ENCODE results near the gene IFT52. TPM values are rescaled to one million over a fixed set of nuclear protein-coding genes. Genes with fewer than 3 reads are reported as not detected.

IFT52 gene
- total and polyA plus RNA-seq, 2 of the 8 experiments (the other 6 are each of a cell fraction or from before 2014, with no cell fraction given): 35.6 to 40.4 TPM

DNA sequence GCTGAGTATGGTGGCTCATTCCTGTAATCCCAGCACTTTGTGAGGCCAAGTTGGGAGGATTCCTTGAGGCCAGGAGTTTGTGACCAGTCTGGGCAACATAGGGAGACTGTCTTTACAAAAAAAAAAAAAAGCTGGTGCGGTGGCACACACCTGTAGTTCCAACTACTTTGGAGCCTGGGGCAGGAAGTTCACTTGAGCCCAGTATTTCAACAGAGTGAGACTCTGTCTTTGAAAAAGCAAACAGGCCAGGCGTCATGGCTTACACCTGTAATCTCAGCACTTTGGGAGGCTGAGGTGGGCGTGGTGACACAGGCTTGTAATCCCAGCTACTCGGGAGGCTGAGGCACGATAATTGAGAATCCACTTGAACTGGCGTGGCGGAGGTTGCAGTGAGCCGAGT, 104.8 kb downstream of the IFT52 start:
- no peak overlapping the region for H3K4me3 ChIP-seq (ENCODE audit: extremely low read depth in 1 of 4, insufficient read depth in 2 of 4, low read depth in 3 of 4, low read length in 4 of 4)
- H2BK15ac ChIP-seq (ENCODE audit: low read length): no peak overlapping the region
- no peak overlapping the region for H4K5ac ChIP-seq (ENCODE audit: insufficient read length, low read depth, low read length)
- H3K18ac ChIP-seq (ENCODE audit: extremely low read depth, low read length): no peak overlapping the region
- no peak overlapping the region for H4K91ac ChIP-seq (replicated peaks; ENCODE audit: insufficient read length, low read length)
- H2BK5ac ChIP-seq (ENCODE audit: low read depth, low read length): no peak overlapping the region
- no peaks in the 10 kb centered on the region for H3K23me2 ChIP-seq (ENCODE audit: low read depth, low read length)
- H3K4me2 ChIP-seq (ENCODE audit: insufficient read depth in 1 of 2, low read depth in 2 of 2, low read length in 2 of 2): no peak overlapping the region
- H4K8ac ChIP-seq (ENCODE audit: extremely low read depth, insufficient read depth, low read length): no peak overlapping the region
- H3K9ac ChIP-seq (replicated peaks in 1 of 4; ENCODE audit: extremely low read depth in 1 of 4, low read depth in 3 of 4, low read length in 3 of 4): no peak overlapping the region
- H2BK120ac ChIP-seq (replicated peaks; ENCODE audit: low read depth, low read length): no peak overlapping the region
- no peak overlapping the region for H3K14ac ChIP-seq (ENCODE audit: insufficient read length)
- H3K36me3 ChIP-seq (ENCODE audit: control insufficient read depth in 2 of 4, insufficient read depth in 4 of 4, low read length in 3 of 4): peaks cover 14 to 50% (median 34%) of the 10 kb centered on the region in 4 experiments; a peak in 7 of 8 replicates
- no peak overlapping the region for H2AK5ac ChIP-seq (ENCODE audit: low read depth, low read length)
- no peak overlapping the region for H2AFZ ChIP-seq (ENCODE audit: low read length)
- no peak overlapping the region for H2BK12ac ChIP-seq (ENCODE audit: low read depth, low read length)
- 94% methylated on average over 8 of the region's 8 CpGs; no CpG with 5 or more reads in 1 of the 2 experiments for WGBS, 2 experiments (ENCODE audit: extremely low coverage in 1 of 2, insufficient coverage in 1 of 2, insufficient read length in 1 of 2, insufficient replicate concordance in 2 of 2, low coverage in 1 of 2, low lambda C conversion rate in 2 of 2, missing lambda C conversion rate in 1 of 2)
- TF ChIP-seq GTF2F1 (IDR thresholded peaks at IDR 0.05; ENCODE audit: borderline replicate concordance, low read depth, low read length) (no peak), TCF12 (IDR thresholded peaks at IDR 0.05; ENCODE audit: low read depth, low read length) (no peak), CHD2 (IDR thresholded peaks at IDR 0.05; ENCODE audit: low read length) (no peak), TAF7 (optimal IDR thresholded peaks at IDR 0.05; ENCODE audit: borderline replicate concordance, low read depth, low read length) (no peak)
- H3K56ac ChIP-seq (replicated peaks; ENCODE audit: insufficient read length, low read depth, low read length): no peak overlapping the region
- CTCF ChIA-PET (ENCODE audit: partially characterized antibody): interaction anchor here (0.6 kb wide), 1 partner anchor 1072 kb away, joined by 3 read pairs; no protein-coding TSS in a partner anchor
- no peak overlapping the region for H2BK20ac ChIP-seq (ENCODE audit: low read length)
- FAIRE-seq (no peak), DNase-seq (ENCODE audit: low read depth in 1 of 2, low spot score in 2 of 2) (no peak)
- peaks cover 3 to 7% of the 10 kb centered on the region in 2 experiments for H4K20me1 ChIP-seq (replicated peaks in 1 of 2; ENCODE audit: control insufficient read depth in 1 of 2, insufficient read depth in 2 of 2, low read length in 2 of 2)
- H3K23ac ChIP-seq (ENCODE audit: insufficient read length): no peak overlapping the region
- no peaks in the 10 kb centered on the region for H3K4me1 ChIP-seq (replicated peaks in 1 of 4; ENCODE audit: control insufficient read depth in 3 of 4, insufficient read depth in 4 of 4, low read length in 3 of 4)
- no peak overlapping the region for H3K27ac ChIP-seq (ENCODE audit: low read depth, low read length)
- no peaks in the 10 kb centered on the region for H3K79me1 ChIP-seq (ENCODE audit: low read depth, low read length)
- POLR2A ChIA-PET (ENCODE audit: partially characterized antibody): no interaction called here
- no peak overlapping the region for H3K4ac ChIP-seq (replicated peaks; ENCODE audit: insufficient read length, low read depth, low read length)
- H3K79me2 ChIP-seq (ENCODE audit: control insufficient read depth in 1 of 2, insufficient read depth in 2 of 2, low read length in 2 of 2): no peaks in the 10 kb centered on the region; a peak in 1 of 4 replicates
- H3K27me3 ChIP-seq (replicated peaks in 1 of 4; ENCODE audit: control insufficient read depth in 3 of 4, extremely low read depth in 1 of 4, insufficient read depth in 3 of 4, low read length in 3 of 4): no peaks in the 10 kb centered on the region
- no peaks in the 10 kb centered on the region for H3K9me3 ChIP-seq (ENCODE audit: insufficient read depth in 2 of 2, low read depth in 1 of 2, low read length in 1 of 2)

Other genes starting within 250 kb of the IFT52 start
- gene SRSF6, start 133.0 kb upstream of the IFT52 start, total RNA-seq (2021; fragmentation: NEBNext Ultra II Directional; extraction: Animal tissue kit (Norgen Biotek cat#: 25700)): 165 and 171 TPM in 2 replicates
- 38.5 and 48.0 TPM in 2 replicates for gene SRSF6, start 133.0 kb upstream of the IFT52 start, polyA plus RNA-seq (2011; rRNA removed)
- 13.6 and 17.0 TPM in 2 replicates for gene L3MBTL1, start 83.2 kb upstream of the IFT52 start, total RNA-seq (2021; fragmentation: NEBNext Ultra II Directional; extraction: Animal tissue kit (Norgen Biotek cat#: 25700))
- gene L3MBTL1, start 83.2 kb upstream of the IFT52 start, polyA plus RNA-seq (2011; rRNA removed): 11.9 and 17.2 TPM in 2 replicates
- gene SGK2, start 31.9 kb upstream of the IFT52 start, total RNA-seq (2021; fragmentation: NEBNext Ultra II Directional; extraction: Animal tissue kit (Norgen Biotek cat#: 25700)): 0.23 TPM in 1 of 2 replicates, not detected in the other
- 0.21 and 0.58 TPM in 2 replicates for gene SGK2, start 31.9 kb upstream of the IFT52 start, polyA plus RNA-seq (2011; rRNA removed)
- gene MYBL2, start 76.2 kb downstream of the IFT52 start, total RNA-seq (2021; fragmentation: NEBNext Ultra II Directional; extraction: Animal tissue kit (Norgen Biotek cat#: 25700)): 207 and 208 TPM in 2 replicates
- 75.3 and 95.5 TPM in 2 replicates for gene MYBL2, start 76.2 kb downstream of the IFT52 start, polyA plus RNA-seq (2011; rRNA removed)
- not detected in 2 replicates for gene GTSF1L, start 136.1 kb downstream of the IFT52 start, total RNA-seq (2021; fragmentation: NEBNext Ultra II Directional; extraction: Animal tissue kit (Norgen Biotek cat#: 25700))
- not detected in 2 replicates for gene GTSF1L, start 136.1 kb downstream of the IFT52 start, polyA plus RNA-seq (2011; rRNA removed)

Data from H1 (cell line).